Measurements from ENCODE around the gene MTR.
"Not testable (repeated sequence)": the region's sequence is repeated elsewhere in the genome, so short reads cannot be mapped to it uniquely, and the experiment has no call there.

Gene MTR

GRCh38 chr1:236850077-236850979, 55.2 kb downstream of the MTR start:
- no peak for DNase-seq (ENCODE audit: extremely low read depth, low read depth)
- TF ChIP-seq, protein P1, sequence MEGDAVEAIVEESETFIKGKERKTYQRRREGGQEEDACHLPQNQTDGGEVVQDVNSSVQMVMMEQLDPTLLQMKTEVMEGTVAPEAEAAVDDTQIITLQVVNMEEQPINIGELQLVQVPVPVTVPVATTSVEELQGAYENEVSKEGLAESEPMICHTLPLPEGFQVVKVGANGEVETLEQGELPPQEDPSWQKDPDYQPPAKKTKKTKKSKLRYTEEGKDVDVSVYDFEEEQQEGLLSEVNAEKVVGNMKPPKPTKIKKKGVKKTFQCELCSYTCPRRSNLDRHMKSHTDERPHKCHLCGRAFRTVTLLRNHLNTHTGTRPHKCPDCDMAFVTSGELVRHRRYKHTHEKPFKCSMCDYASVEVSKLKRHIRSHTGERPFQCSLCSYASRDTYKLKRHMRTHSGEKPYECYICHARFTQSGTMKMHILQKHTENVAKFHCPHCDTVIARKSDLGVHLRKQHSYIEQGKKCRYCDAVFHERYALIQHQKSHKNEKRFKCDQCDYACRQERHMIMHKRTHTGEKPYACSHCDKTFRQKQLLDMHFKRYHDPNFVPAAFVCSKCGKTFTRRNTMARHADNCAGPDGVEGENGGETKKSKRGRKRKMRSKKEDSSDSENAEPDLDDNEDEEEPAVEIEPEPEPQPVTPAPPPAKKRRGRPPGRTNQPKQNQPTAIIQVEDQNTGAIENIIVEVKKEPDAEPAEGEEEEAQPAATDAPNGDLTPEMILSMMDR (IDR thresholded peaks at IDR 0.05; ENCODE audit: low read depth, low read length) = no peak

DNA sequence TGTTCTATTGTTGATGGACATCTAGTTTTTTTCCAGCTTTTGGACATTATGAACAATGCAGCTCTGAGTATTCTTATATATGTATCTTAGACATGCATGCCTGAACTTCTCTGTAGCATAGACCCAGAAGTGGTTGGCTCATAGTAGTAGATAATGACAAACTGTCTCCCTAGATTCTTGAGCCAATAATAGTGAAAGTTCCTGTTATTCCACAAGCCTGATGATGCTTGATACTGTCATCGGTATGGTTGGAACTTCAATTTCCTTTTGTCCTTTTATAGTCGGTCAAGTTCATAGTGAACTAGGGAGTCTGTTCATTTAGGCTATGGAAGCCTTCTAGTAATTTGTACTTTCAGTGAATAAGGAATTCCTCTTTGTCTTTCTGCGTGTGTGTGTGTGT, 56.8 kb downstream of the MTR start:
- DNase-seq (ENCODE audit: extremely low read depth, low read depth) = no peak
- TF ChIP-seq, protein P1 (IDR thresholded peaks at IDR 0.05; ENCODE audit: low read depth, low read length) = no peak

DNA sequence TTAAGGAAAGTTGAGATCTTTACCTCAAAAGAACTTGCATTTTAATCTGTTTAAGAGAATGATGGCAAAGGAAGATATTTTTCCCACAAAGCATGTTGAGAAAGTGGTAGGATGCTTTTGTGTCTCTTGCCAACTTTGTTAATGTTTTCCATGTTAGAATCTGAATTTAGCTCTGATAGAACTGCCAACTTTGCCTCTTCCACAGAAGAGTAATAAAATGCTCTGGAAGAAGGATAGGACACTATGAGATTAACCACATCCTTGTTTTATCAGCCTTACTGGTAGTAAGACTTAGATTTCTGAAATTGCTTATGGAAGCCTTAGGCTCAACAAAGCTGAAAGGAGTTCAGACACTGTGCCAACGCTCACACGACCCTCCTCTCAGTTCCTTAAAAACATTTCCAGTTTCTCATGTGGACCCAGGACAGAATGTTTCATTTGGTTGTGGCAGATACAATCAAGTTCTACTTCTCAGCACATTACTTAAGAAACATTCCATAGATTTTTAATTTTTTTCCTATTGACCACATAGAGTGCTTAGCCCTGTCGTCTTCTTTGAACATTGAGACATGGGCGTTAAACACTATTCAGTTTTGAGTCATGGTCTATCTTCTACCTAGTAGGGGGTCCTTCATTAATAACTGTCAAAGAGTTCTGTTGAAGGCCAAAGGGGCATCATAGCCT, 59.0 kb downstream of the MTR start:
- DNase-seq (ENCODE audit: extremely low read depth, low read depth) = no peak
- TF ChIP-seq, protein P1 (IDR thresholded peaks at IDR 0.05; ENCODE audit: low read depth, low read length) = no peak

GRCh38 chr1:236854605-236854983, 59.5 kb downstream of the MTR start:
- TF ChIP-seq, protein P1 (IDR thresholded peaks at IDR 0.05; ENCODE audit: low read depth, low read length) = no peak
- DNase-seq (ENCODE audit: extremely low read depth, low read depth) = no peak

DNA sequence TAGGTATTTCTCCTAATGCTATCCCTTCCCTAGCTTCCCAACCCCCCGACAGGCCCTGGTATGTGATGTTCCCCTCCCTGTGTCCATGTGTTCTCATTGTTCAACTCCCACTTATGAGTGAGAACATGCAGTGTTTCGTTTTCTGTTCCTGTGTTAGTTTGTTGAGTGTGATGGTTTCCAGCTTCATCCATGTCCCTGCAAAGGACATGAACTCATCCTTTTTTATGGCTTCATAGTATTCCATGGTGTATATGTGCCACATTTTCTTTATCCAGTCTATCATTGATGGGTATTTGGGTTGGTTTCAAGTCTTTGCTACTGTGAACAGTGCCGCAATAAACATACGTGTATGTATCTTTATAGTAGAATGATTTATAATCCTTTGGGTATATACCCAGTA, 61.6 kb downstream of the MTR start:
- DNase-seq (ENCODE audit: extremely low read depth, low read depth) = not testable (repeated sequence)

DNA sequence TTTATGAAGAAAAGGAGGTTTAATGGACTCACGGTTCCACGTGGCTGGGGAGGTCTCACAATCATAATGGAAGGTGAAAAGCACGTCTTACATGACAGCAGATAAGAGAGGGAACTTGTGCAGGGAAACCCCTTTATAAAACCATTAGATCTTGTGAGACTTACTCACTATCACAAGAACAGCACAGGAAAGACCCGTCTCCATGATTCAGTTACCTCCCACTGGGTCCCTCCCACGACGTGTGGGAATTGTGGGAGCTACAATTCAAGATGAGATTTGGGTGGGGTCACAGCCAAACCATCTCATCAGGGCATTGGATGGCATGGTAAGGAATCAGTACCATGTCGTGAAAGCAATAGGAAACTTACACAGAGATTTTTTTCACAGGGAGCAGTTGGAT, 63.1 kb downstream of the MTR start:
- TF ChIP-seq, protein P1 (IDR thresholded peaks at IDR 0.05; ENCODE audit: low read depth, low read length) = no peak
- DNase-seq (ENCODE audit: extremely low read depth, low read depth) = no peak

DNA sequence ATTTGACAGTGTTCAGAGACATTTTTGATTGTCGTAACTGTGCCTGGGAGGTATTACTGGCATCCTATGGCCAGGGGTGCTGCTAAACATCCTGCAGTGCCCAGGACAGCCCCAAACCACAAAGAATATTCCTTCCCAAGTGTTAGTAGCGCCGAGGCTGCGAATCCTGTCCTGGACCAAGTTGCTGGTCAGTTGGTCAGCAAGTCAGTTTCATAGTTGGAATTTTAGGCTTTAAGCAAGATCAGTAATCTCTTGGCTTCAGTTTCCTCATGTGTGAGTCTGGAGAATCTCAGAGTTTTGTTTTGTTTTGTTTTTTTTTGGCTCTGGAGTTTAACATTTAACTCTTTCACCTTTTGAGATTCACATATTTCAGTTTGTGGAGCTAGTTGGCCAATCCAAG, 65.0 kb downstream of the MTR start:
- no peak for DNase-seq (ENCODE audit: extremely low read depth, low read depth)
- TF ChIP-seq, protein P1 (IDR thresholded peaks at IDR 0.05; ENCODE audit: low read depth, low read length) = no peak
